Left ventricle myocardium inferior (tissue), 1 donor: ENCODE measurements around the gene POU6F1. TPM values are rescaled to one million over a fixed set of nuclear protein-coding genes. Genes with fewer than 3 reads are reported as not detected.

Experiments
- DNase-seq: peaks from one replicate; pipeline ENCODE4 v3.0.0-alpha.2; 2020
- H3K27ac ChIP-seq: fragments of 200-600 bp; replicated peaks from 2 replicates; pipeline ENCODE4 v1.8.0; 2021
- H3K27me3 ChIP-seq: fragments of 200-600 bp; 2 replicates; pipeline ENCODE4 v1.8.0; 2021; ENCODE audit warnings: low read depth
- H3K36me3 ChIP-seq: fragments of 200-600 bp; 2 replicates; pipeline ENCODE4 v1.8.0; 2021
- H3K4me1 ChIP-seq: fragments of 200-600 bp; 2 replicates; pipeline ENCODE4 v1.8.0; 2021
- H3K4me3 ChIP-seq: fragments of 200-600 bp; 2 replicates; pipeline ENCODE4 v1.8.0; 2021; ENCODE audit warnings: mild to moderate bottlenecking, moderate library complexity
- H3K9me3 ChIP-seq: fragments of 200-600 bp; replicated peaks from 2 replicates; pipeline ENCODE4 v1.8.0; 2021
- intact Hi-C: fragments of 100-400 bp; cut with micrococcal nuclease; formaldehyde crosslinking; loops from one replicate; pipeline ENCODE4 v1.11.0; 2022
- total RNA-seq: library from RNA; stranded (reverse); fragmentation: NEBNext Ultra II Directional; extraction: Animal tissue kit (Norgen Biotek cat#: 25700); gene quantifications from one replicate; pipeline ENCODE4 v1.2.1, GENCODE V29; 2021
- TF ChIP-seq, protein P1 (sequence below): fragments of 200-600 bp; IDR thresholded peaks from 2 replicates; pipeline ENCODE4 v1.8.0; 2021; ENCODE audit warnings: antibody characterized with exemption, mild to moderate bottlenecking, borderline replicate concordance
- donor health status: DM: no; HTN: yes; CAD: no; lungs with severe emphysema.

The POU6F1 gene
- total RNA-seq, 1 donor from 2014 or later = 9.9 TPM

- TF ChIP-seq, protein P1, sequence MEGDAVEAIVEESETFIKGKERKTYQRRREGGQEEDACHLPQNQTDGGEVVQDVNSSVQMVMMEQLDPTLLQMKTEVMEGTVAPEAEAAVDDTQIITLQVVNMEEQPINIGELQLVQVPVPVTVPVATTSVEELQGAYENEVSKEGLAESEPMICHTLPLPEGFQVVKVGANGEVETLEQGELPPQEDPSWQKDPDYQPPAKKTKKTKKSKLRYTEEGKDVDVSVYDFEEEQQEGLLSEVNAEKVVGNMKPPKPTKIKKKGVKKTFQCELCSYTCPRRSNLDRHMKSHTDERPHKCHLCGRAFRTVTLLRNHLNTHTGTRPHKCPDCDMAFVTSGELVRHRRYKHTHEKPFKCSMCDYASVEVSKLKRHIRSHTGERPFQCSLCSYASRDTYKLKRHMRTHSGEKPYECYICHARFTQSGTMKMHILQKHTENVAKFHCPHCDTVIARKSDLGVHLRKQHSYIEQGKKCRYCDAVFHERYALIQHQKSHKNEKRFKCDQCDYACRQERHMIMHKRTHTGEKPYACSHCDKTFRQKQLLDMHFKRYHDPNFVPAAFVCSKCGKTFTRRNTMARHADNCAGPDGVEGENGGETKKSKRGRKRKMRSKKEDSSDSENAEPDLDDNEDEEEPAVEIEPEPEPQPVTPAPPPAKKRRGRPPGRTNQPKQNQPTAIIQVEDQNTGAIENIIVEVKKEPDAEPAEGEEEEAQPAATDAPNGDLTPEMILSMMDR = no peak
- no peak for DNase-seq
- peaks cover 17% of the 10 kb centered on the region for H3K36me3 ChIP-seq
- H3K9me3 ChIP-seq = no peaks in the 10 kb centered on the region
- no peak overlapping the region for H3K4me3 ChIP-seq
- H3K27ac ChIP-seq = no peak overlapping the region
- no peaks in the 10 kb centered on the region for H3K27me3 ChIP-seq
- intact Hi-C loops = no loop called here
- H3K4me1 ChIP-seq = no peaks in the 10 kb centered on the region
Observed at GRCh38 chr12:51195841-51196240, 22.0 kb downstream of the POU6F1 start.

DNA sequence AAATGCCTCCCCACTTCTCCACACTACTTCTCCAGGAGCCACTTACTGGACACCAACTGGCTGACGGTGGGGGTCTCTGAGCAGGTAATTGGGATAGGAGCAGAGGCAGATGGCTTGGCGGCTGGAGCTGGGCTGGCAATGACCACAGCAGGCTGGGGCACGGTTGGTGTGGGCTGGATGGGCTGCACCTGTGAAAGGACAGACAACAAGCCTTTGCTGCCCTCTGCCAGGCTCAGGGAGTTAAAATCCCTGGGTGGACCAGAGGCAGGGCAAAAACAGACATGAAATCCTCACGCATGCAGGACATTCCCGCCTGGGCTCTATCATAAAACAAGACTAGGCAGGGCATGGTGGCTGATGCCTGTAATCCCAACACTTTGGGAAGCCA lies 25.6 kb downstream of the POU6F1 start:
- intact Hi-C loops = no loop called here
- Histone ChIP-seq H3K4me3 (no peak overlapping the region), H3K27me3 (no peaks in the 10 kb centered on the region), H3K36me3 (peaks cover 20% of the 10 kb centered on the region), H3K9me3 (no peaks in the 10 kb centered on the region), H3K4me1 (no peaks in the 10 kb centered on the region), H3K27ac (no peak overlapping the region)
- DNase-seq = no peak
- TF ChIP-seq, protein P1 = no peak

GRCh38 chr12:51191516-51192283 lies 26.2 kb downstream of the POU6F1 start:
- no peak overlapping the region for H3K4me3 ChIP-seq
- no peak for DNase-seq
- intact Hi-C loops = no loop called here
- H3K9me3 ChIP-seq = no peaks in the 10 kb centered on the region
- TF ChIP-seq, protein P1 = no peak
- peaks cover 20% of the 10 kb centered on the region for H3K36me3 ChIP-seq
- H3K27ac ChIP-seq = no peak overlapping the region
- H3K4me1 ChIP-seq = no peaks in the 10 kb centered on the region
- H3K27me3 ChIP-seq = no peaks in the 10 kb centered on the region

GRCh38 chr12:51190820-51191219 lies 27.0 kb downstream of the POU6F1 start:
- Histone ChIP-seq H3K27ac (no peak overlapping the region), H3K36me3 (peaks cover 20% of the 10 kb centered on the region), H3K4me3 (no peak overlapping the region), H3K9me3 (no peaks in the 10 kb centered on the region), H3K4me1 (no peaks in the 10 kb centered on the region), H3K27me3 (no peaks in the 10 kb centered on the region)
- intact Hi-C loops = no loop called here
- TF ChIP-seq, protein P1 = no peak
- DNase-seq = no peak

GRCh38 chr12:51189790-51190355 lies 28.0 kb downstream of the POU6F1 start:
- no peak overlapping the region for H3K4me3 ChIP-seq
- intact Hi-C loops = no loop called here
- H3K4me1 ChIP-seq = no peaks in the 10 kb centered on the region
- H3K9me3 ChIP-seq = no peaks in the 10 kb centered on the region
- no peaks in the 10 kb centered on the region for H3K27me3 ChIP-seq
- no peak overlapping the region for H3K27ac ChIP-seq
- TF ChIP-seq, protein P1 = no peak
- no peak for DNase-seq
- H3K36me3 ChIP-seq = peaks cover 20% of the 10 kb centered on the region
